GM18498 (cell line): ENCODE results near the gene KIAA1549.

ENCODE experiments used
- ATAC-seq: cut with Tn5 transposase; IDR thresholded peaks from one replicate; pipeline ENCODE4 v1.9.1; 2021; ENCODE audit warnings: mild to moderate bottlenecking, moderate library complexity; ENCODE audit not compliant: unreplicated experiment

KIAA1549 gene

GRCh38 chr7:138911007-138911406 is 70.2 kb downstream of the KIAA1549 start:
- no peak for ATAC-seq

GRCh38 chr7:138907850-138908249 is 73.3 kb downstream of the KIAA1549 start:
- no peak for ATAC-seq

GRCh38 chr7:138907201-138907847 is 73.9 kb downstream of the KIAA1549 start:
- no peak for ATAC-seq

GRCh38 chr7:138903859-138904435 is 77.2 kb downstream of the KIAA1549 start:
- no peak for ATAC-seq

GRCh38 chr7:138903186-138903820 is 77.9 kb downstream of the KIAA1549 start:
- no peak for ATAC-seq

GRCh38 chr7:138902161-138902560 is 79.0 kb downstream of the KIAA1549 start:
- ATAC-seq, result no peak

GRCh38 chr7:138900035-138900828 is 81.0 kb downstream of the KIAA1549 start:
- no peak for ATAC-seq

GRCh38 chr7:138898802-138899201 is 82.4 kb downstream of the KIAA1549 start:
- no peak for ATAC-seq

- no peak for ATAC-seq
Measured at GRCh38 chr7:138898255-138898654, 82.9 kb downstream of the KIAA1549 start.

GRCh38 chr7:138895679-138896078 is 85.5 kb downstream of the KIAA1549 start:
- no peak for ATAC-seq

GRCh38 chr7:138893258-138893657 is 87.9 kb downstream of the KIAA1549 start:
- no peak for ATAC-seq

- ATAC-seq, result no peak
Measured at GRCh38 chr7:138892812-138893211, 88.4 kb downstream of the KIAA1549 start.

GRCh38 chr7:138892006-138892630 is 89.1 kb downstream of the KIAA1549 start:
- ATAC-seq, result no peak

GRCh38 chr7:138891446-138891810 is 89.8 kb downstream of the KIAA1549 start:
- ATAC-seq, result no peak

GRCh38 chr7:138890499-138891445 is 90.4 kb downstream of the KIAA1549 start:
- ATAC-seq, result no peak

- no peak for ATAC-seq
Measured at GRCh38 chr7:138889582-138890498, 91.3 kb downstream of the KIAA1549 start.

GRCh38 chr7:138887872-138888656 is 93.1 kb downstream of the KIAA1549 start:
- no peak for ATAC-seq

GRCh38 chr7:138887085-138887710 is 94.0 kb downstream of the KIAA1549 start:
- ATAC-seq, result no peak
